Keratinocyte (primary cell): ENCODE results near the gene KATNBL1. TPM values are rescaled to one million over a fixed set of nuclear protein-coding genes. Genes with fewer than 3 reads are reported as not detected.
A peak's percentile ranks its signal among the peaks of the same experiment; 100 is the strongest.

Source experiments
- DNase-seq: peaks from one replicate; pipeline ENCODE4 v3.0.0-alpha.2; 2011; ENCODE audit warnings: low read depth, missing footprints, low spot score
- FAIRE-seq: peaks from 2 replicates; lab custom pipeline; 2011; peaks lifted over from hg19 to GRCh38; lab: Jason Lieb, UNC
- H2AFZ ChIP-seq: 2 replicates; pipeline ENCODE4 v1.6.0; 2012; ENCODE audit warnings: low read length, control low read depth, inconsistent platforms; ENCODE audit not compliant: control insufficient read depth
- H3K27ac ChIP-seq: 2 replicates; pipeline ENCODE4 v1.5.1; 2011; ENCODE audit warnings: low read length; ENCODE audit not compliant: control insufficient read depth, insufficient read depth
- H3K27me3 ChIP-seq: 3 replicates; pipeline ENCODE4 v1.6.0; 2011; ENCODE audit warnings: low read length; ENCODE audit not compliant: control insufficient read depth, insufficient read depth; ENCODE audit errors: extremely low read depth
- H3K36me3 ChIP-seq, 2 experiments: 2 replicates in 1 of 2; 3 replicates in 1 of 2; pipeline ENCODE4 v1.5.1; 2011; ENCODE audit warnings: low read length in 2 of 2, mild to moderate bottlenecking in 1 of 2; ENCODE audit not compliant: control insufficient read depth in 2 of 2, insufficient read depth in 2 of 2; ENCODE audit errors: extremely low read depth in 1 of 2
- H3K4me1 ChIP-seq: 3 replicates; pipeline ENCODE4 v1.5.1; 2011; ENCODE audit warnings: low read length; ENCODE audit not compliant: control insufficient read depth, insufficient read depth; ENCODE audit errors: extremely low read depth
- H3K4me2 ChIP-seq: 3 replicates; pipeline ENCODE4 v1.6.0; 2011; ENCODE audit warnings: low read depth, low read length; ENCODE audit not compliant: control insufficient read depth, insufficient read depth; ENCODE audit errors: extremely low read depth
- H3K4me3 ChIP-seq, 3 experiments: fragments of 200-600 bp in 1 of 3; sonication (generic) in 1 of 3; 2 replicates in 2 of 3; 3 replicates in 1 of 3; pipeline ENCODE4 v1.5.1; 2011 to 2016; ENCODE audit warnings: low read length in 3 of 3, mild to moderate bottlenecking in 3 of 3, control low read depth in 2 of 3, inconsistent platforms in 1 of 3, low read depth in 1 of 3, mixed read lengths in 1 of 3, mixed run types in 1 of 3, moderate library complexity in 1 of 3; ENCODE audit not compliant: control insufficient read depth in 2 of 3, insufficient read depth in 2 of 3; ENCODE audit errors: extremely low read depth in 1 of 3
- H3K79me2 ChIP-seq: 2 replicates; pipeline ENCODE4 v1.6.0; 2012; ENCODE audit warnings: low read length; ENCODE audit not compliant: control insufficient read depth, insufficient read depth
- H3K9ac ChIP-seq: 3 replicates; pipeline ENCODE4 v1.6.0; 2011; ENCODE audit warnings: low read length; ENCODE audit not compliant: control insufficient read depth, insufficient read depth; ENCODE audit errors: extremely low read depth
- H3K9me1 ChIP-seq: 3 replicates; pipeline ENCODE4 v1.6.0; 2011; ENCODE audit warnings: low read length; ENCODE audit not compliant: control insufficient read depth, insufficient read depth; ENCODE audit errors: extremely low read depth
- H3K9me3 ChIP-seq: 2 replicates; pipeline ENCODE4 v1.5.1; 2012; ENCODE audit warnings: low read depth, low read length; ENCODE audit not compliant: control insufficient read depth
- H4K20me1 ChIP-seq: 3 replicates; pipeline ENCODE4 v1.6.0; 2011; ENCODE audit warnings: low read length; ENCODE audit not compliant: control insufficient read depth, insufficient read depth; ENCODE audit errors: extremely low read depth
- EZH2 ChIP-seq: IDR thresholded peaks from one replicate; pipeline ENCODE4 v1.6.1; 2012; ENCODE audit warnings: inconsistent platforms, mild to moderate bottlenecking, low read length, moderate library complexity
- dilution Hi-C: fragments of 300-500 bp; cut with MboI; formaldehyde crosslinking; loops from one replicate; pipeline ENCODE4 v1.7.0; 2020; ENCODE audit warnings: low sequenced_read_pairs; ENCODE audit not compliant: extremely low pct_ligation_motif_present
- polyA plus RNA-seq, 5 experiments: library from polyadenylated mRNA; depleted of rRNA in 3 of 5; stranded (reverse) in 3 of 5; stranded (forward) in 1 of 5; unstranded in 1 of 5; fragments of >200 nt; gene quantifications; 1 replicate in 1 of 5; 2 replicates in 3 of 5; 3 replicates in 1 of 5; pipeline versions ENCODE4 v1.2.1 to v1.2.3, GENCODE V29; 2011 to 2012; ENCODE audit warnings: missing spikeins in 2 of 5, low read depth in 1 of 5, low replicate concordance in 1 of 5
- TF ChIP-seq, protein P1 (sequence below), 3 experiments: IDR thresholded peaks in 1 of 3; conservative IDR thresholded peaks in 1 of 3; optimal IDR thresholded peaks in 1 of 3; 2 replicates in 2 of 3; 3 replicates in 1 of 3; pipeline versions ENCODE3 to v1.5.1; 2011; ENCODE audit warnings: low read length in 3 of 3, mild to moderate bottlenecking in 3 of 3, moderate library complexity in 2 of 3, control low read depth in 1 of 3, inconsistent platforms in 1 of 3; ENCODE audit not compliant: insufficient read depth in 2 of 3; ENCODE audit errors: extremely low read depth in 1 of 3

Gene KATNBL1
- polyA plus RNA-seq, 1 donor (not counting 4 experiments of a cell fraction or from before 2014, with no cell fraction given) = 54.0 TPM

DNA sequence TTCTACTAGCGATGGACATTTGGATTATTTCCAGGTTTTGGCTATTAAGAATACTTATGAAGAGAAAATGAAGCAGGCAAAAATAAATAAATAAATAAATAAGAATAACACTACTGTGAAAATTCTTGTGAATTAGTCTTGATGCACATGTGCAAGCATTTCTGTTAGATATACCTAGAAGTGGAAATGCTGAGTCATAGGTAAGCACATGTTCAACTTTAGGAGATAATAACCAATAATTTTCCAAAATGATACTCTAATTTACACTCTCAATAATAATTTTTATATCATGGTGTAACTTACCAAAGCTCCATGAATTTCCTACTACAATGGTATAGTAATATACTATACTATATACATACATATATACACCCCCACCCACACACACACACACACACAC is 38.3 kb upstream of the KATNBL1 start:
- FAIRE-seq = no peak

DNA sequence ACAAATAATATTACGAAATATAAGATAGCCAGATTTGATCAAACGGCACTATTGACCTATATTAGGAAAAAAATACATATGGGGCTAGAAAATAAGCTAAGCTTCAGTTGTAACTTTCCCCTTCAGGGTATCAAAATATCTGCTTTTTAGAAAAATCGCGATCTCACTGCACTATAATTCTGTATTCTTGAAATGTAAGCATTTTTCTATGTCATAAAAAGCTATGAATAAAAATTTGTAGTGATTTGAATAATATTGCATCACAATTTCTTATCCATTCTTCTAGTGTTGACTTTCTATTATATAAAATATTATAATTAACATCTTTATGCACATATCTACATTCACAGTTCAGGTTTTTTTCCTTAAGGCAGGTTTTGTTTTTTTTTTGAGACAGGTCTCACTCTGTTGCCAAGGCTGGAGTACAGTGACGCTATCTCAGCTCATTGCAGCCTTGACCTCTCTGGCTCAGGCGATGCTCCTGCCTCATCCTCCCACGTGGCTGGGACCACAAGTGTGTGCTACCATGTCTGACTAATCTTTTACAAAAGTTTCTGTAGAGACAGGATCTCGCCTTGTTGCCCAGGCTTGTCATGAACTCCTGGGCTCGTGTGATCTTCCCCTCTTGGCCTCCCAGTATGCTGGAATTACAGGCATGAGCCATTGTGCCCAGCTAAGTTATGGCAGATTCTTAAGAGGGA is 36.5 kb upstream of the KATNBL1 start:
- no peaks in the 10 kb centered on the region for H3K27me3 ChIP-seq
- TF ChIP-seq EZH2 = no peak
- TF ChIP-seq, protein P1, sequence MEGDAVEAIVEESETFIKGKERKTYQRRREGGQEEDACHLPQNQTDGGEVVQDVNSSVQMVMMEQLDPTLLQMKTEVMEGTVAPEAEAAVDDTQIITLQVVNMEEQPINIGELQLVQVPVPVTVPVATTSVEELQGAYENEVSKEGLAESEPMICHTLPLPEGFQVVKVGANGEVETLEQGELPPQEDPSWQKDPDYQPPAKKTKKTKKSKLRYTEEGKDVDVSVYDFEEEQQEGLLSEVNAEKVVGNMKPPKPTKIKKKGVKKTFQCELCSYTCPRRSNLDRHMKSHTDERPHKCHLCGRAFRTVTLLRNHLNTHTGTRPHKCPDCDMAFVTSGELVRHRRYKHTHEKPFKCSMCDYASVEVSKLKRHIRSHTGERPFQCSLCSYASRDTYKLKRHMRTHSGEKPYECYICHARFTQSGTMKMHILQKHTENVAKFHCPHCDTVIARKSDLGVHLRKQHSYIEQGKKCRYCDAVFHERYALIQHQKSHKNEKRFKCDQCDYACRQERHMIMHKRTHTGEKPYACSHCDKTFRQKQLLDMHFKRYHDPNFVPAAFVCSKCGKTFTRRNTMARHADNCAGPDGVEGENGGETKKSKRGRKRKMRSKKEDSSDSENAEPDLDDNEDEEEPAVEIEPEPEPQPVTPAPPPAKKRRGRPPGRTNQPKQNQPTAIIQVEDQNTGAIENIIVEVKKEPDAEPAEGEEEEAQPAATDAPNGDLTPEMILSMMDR (optimal IDR thresholded peaks at IDR 0.05 in 1 of 3, IDR thresholded peaks at IDR 0.05 in 1 of 3, conservative IDR thresholded peaks at IDR 0.05 in 1 of 3; ENCODE audit: extremely low read depth in 1 of 3, insufficient read depth in 2 of 3, low read length in 3 of 3) = no peak
- no peaks in the 10 kb centered on the region for H3K9me1 ChIP-seq
- H3K4me2 ChIP-seq = peak overlapping the region; percentile 48
- no peak overlapping the region for H3K4me3 ChIP-seq
- H3K36me3 ChIP-seq = no peaks in the 10 kb centered on the region
- FAIRE-seq (peak; percentile 94), DNase-seq (peak; percentile 59)
- H3K27ac ChIP-seq = peak overlapping the region; percentile 73
- peaks cover 7% of the 10 kb centered on the region for H3K4me1 ChIP-seq
- H3K9me3 ChIP-seq = no peaks in the 10 kb centered on the region
- peak overlapping the region; percentile 41 for H3K9ac ChIP-seq
- H2AFZ ChIP-seq = no peak overlapping the region
- H3K79me2 ChIP-seq = no peaks in the 10 kb centered on the region
- H4K20me1 ChIP-seq = no peaks in the 10 kb centered on the region
- dilution Hi-C loops = no loop called here

More for the DNA sequence above, 38.3 kb upstream of the KATNBL1 start:
- H3K4me1 ChIP-seq = peaks cover 7% of the 10 kb centered on the region
- dilution Hi-C loops = no loop called here
- no peak overlapping the region for H3K4me3 ChIP-seq
- H3K36me3 ChIP-seq = peaks cover 2 to 6% of the 10 kb centered on the region in 2 experiments
- no peak overlapping the region for H3K9ac ChIP-seq
- no peaks in the 10 kb centered on the region for H3K9me3 ChIP-seq
- no peaks in the 10 kb centered on the region for H4K20me1 ChIP-seq
- H3K4me2 ChIP-seq = no peak overlapping the region
- DNase-seq = no peak
- H3K9me1 ChIP-seq = no peaks in the 10 kb centered on the region
- no peak overlapping the region for H3K27ac ChIP-seq
- TF ChIP-seq EZH2 = no peak
- TF ChIP-seq, protein P1 (optimal IDR thresholded peaks at IDR 0.05 in 1 of 3, IDR thresholded peaks at IDR 0.05 in 1 of 3, conservative IDR thresholded peaks at IDR 0.05 in 1 of 3; ENCODE audit: extremely low read depth in 1 of 3, insufficient read depth in 2 of 3, low read length in 3 of 3) = no peak
- H3K79me2 ChIP-seq = no peaks in the 10 kb centered on the region
- no peaks in the 10 kb centered on the region for H3K27me3 ChIP-seq
- H2AFZ ChIP-seq = no peak overlapping the region
